Prostate gland (tissue), 2 donors: Measurements from ENCODE around the gene EPN1. TPM values are rescaled to one million over a fixed set of nuclear protein-coding genes. Genes with fewer than 3 reads are reported as not detected.

Source experiments
- DNase-seq: peaks from one replicate; pipeline ENCODE4 v3.0.0-alpha.2; 2019; ENCODE audit warnings: low spot score
- H3K27ac ChIP-seq, 2 donors: fragments of 200-600 bp; sonication (generic); 2 replicates each; pipeline ENCODE4 v1.5.1; 2017 to 2019
- H3K27me3 ChIP-seq: fragments of 200-600 bp; sonication (generic); replicated peaks from 2 replicates; pipeline ENCODE4 v1.5.1; 2019; ENCODE audit not compliant: insufficient read depth
- H3K36me3 ChIP-seq, 2 donors: fragments of 200-600 bp; sonication (generic); 1 replicate in 1 of 2; 2 replicates in 1 of 2; pipeline versions ENCODE4 v1.5.1 to v1.8.1; 2017 to 2019
- H3K4me1 ChIP-seq: fragments of 200-600 bp; sonication (generic); replicated peaks from 2 replicates; pipeline ENCODE4 v1.5.1; 2019
- H3K4me3 ChIP-seq, 2 donors: fragments of 200-600 bp; sonication (generic); 2 replicates each; pipeline ENCODE4 v1.5.1; 2017 to 2019
- H3K9me3 ChIP-seq: fragments of 200-600 bp; sonication (generic); 2 replicates; pipeline ENCODE4 v1.5.1; 2017
- CTCF ChIP-seq, 4 experiments: fragments of 200-600 bp in 2 of 4; fragments of 450-650 bp in 2 of 4; sonication (generic) in 2 of 4; IDR thresholded peaks; 1 replicate in 3 of 4; 2 replicates in 1 of 4; pipeline ENCODE4 v1.5.1; 2016 to 2019; ENCODE audit warnings: antibody characterized with exemption in 4 of 4, mild to moderate bottlenecking in 2 of 4, moderate library complexity in 2 of 4
- POLR2A ChIP-seq: fragments of 450-650 bp; IDR thresholded peaks from one replicate; pipeline ENCODE4 v1.6.1; 2016; ENCODE audit warnings: antibody characterized with exemption, mild to moderate bottlenecking
- POLR2AphosphoS5 ChIP-seq: sonication (generic); formaldehyde crosslinking; IDR thresholded peaks from one replicate; pipeline ENCODE4 v1.6.1; 2017; ENCODE audit warnings: antibody characterized with exemption
- WGBS: methylation state at CpG from one replicate; pipeline ENCODE4 v1.1.5; 2018; 5-methylcytosine and 5-hydroxymethylcytosine counted together
- intact Hi-C: fragments of 100-400 bp; cut with DNase I; formaldehyde crosslinking; loops from one replicate; pipeline ENCODE4 v1.14.2; 2022
- total RNA-seq, 2 donors: library from RNA; depleted of rRNA; stranded (reverse); fragments of >200 nt; gene quantifications; one replicate each; pipeline ENCODE4 v1.1.0, GENCODE V29; 2016

Gene EPN1
- total RNA-seq, 2 donors from 2014 or later = 160 to 345 TPM

- peaks cover 17% of the 10 kb centered on the region for H3K4me1 ChIP-seq
- peak overlapping the region in 1 of 2 donors; percentile 74 for H3K4me3 ChIP-seq
- H3K9me3 ChIP-seq = no peaks in the 10 kb centered on the region
- H3K27ac ChIP-seq = peak overlapping the region in 1 of 2 donors; percentile 81
- intact Hi-C loops = loop anchor here (10.0 kb wide), 1 partner anchor 535 kb away; the partner anchor contains the start of gene PPP1R12C
- no peaks in the 10 kb centered on the region for H3K36me3 ChIP-seq
- no peak for DNase-seq
- no peaks in the 10 kb centered on the region for H3K27me3 ChIP-seq
- 74% methylated on average over 17 of the region's 17 CpGs for WGBS
- TF ChIP-seq POLR2A (no peak), CTCF (IDR thresholded peaks at IDR 0.05) (no peak), POLR2AphosphoS5 (no peak)
Measured at GRCh38 chr19:55649268-55650125, 25.5 kb upstream of the EPN1 start.

GRCh38 chr19:55650126-55650557, 24.9 kb upstream of the EPN1 start:
- Histone ChIP-seq H3K9me3 (no peaks in the 10 kb centered on the region), H3K36me3 (no peaks in the 10 kb centered on the region), H3K4me3 (no peak overlapping the region), H3K27ac (no peak overlapping the region), H3K4me1 (peaks cover 10% of the 10 kb centered on the region), H3K27me3 (no peaks in the 10 kb centered on the region)
- intact Hi-C loops = loop anchor here (10.0 kb wide), 1 partner anchor 535 kb away; the partner anchor contains the start of gene PPP1R12C
- WGBS = 90% methylated on average over 4 of the region's 4 CpGs
- no peak for DNase-seq
- TF ChIP-seq POLR2AphosphoS5 (no peak), POLR2A (no peak), CTCF (IDR thresholded peaks at IDR 0.05) (no peak)

DNA sequence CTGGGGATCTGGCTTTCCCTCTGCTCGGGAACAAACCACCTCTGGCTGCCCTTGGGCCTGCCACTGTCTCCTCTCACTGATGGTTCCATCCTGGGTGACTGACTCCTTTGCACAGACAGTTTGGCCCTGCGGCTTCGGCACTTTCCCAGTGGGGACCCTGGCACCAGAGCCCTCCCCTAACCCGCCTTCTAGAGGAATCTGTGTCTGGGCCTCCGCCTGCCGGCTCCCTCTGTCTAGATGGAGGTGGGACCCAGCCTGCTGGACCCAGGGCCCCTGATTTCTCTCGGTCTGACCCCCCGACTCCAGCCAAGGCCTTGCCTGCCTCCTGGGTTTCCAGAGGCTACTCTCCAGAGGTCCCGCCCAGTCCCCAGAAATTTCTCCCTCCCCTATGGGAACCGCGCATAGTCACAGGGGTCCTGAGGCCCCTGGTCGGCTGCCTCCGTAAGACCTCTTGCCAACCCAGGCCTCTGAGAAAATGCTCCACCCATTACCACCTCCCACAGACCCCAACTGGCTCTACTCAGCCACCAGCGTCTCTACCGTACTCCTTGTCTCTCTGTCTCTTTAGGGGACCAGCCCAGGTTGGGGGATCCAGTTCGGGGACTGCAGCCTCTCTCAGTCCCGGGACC, 24.3 kb upstream of the EPN1 start:
- H3K27me3 ChIP-seq = no peaks in the 10 kb centered on the region
- DNase-seq = no peak
- TF ChIP-seq POLR2AphosphoS5 = no peak
- no peak for TF ChIP-seq CTCF (IDR thresholded peaks at IDR 0.05)
- TF ChIP-seq POLR2A = no peak
- H3K4me3 ChIP-seq = no peak overlapping the region
- intact Hi-C loops = loop anchor here (10.0 kb wide), 1 partner anchor 536 kb away; the partner anchor contains the start of gene PPP1R12C
- H3K9me3 ChIP-seq = no peaks in the 10 kb centered on the region
- WGBS = 94% methylated on average over 17 of the region's 17 CpGs
- no peak overlapping the region for H3K27ac ChIP-seq
- no peaks in the 10 kb centered on the region for H3K36me3 ChIP-seq
- H3K4me1 ChIP-seq = peaks cover 9% of the 10 kb centered on the region

DNA sequence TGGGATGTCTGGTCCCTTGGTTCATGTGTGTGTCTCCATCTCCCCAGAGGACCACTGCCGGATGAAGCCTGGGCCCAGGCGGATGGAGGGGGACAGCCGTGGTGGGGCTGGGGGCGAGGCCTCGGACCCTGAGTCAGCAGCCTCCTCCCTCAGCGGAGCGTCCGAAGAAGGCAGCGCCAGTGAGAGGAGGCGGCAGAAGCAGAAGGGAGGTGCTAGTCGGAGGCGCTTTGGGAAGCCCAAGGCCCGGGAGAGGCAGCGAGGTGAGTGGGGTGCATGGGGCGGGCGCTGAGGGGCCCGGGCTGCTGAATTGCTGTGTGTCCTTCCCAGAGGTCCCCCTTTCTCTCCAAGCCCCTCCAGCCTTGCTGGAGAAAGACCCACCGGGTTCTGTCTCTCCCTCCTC, 23.8 kb upstream of the EPN1 start:
- intact Hi-C loops = loop anchor here (10.0 kb wide), 1 partner anchor 536 kb away; the partner anchor contains the start of gene PPP1R12C
- no peaks in the 10 kb centered on the region for H3K27me3 ChIP-seq
- DNase-seq = no peak
- peaks cover 11% of the 10 kb centered on the region for H3K4me1 ChIP-seq
- H3K27ac ChIP-seq = no peak overlapping the region
- TF ChIP-seq POLR2AphosphoS5 (no peak), POLR2A (no peak), CTCF (IDR thresholded peaks at IDR 0.05) (no peak)
- no peak overlapping the region for H3K4me3 ChIP-seq
- H3K36me3 ChIP-seq = no peaks in the 10 kb centered on the region
- 92% methylated on average over 18 of the region's 18 CpGs for WGBS
- no peaks in the 10 kb centered on the region for H3K9me3 ChIP-seq
